ENCODE data around the gene GAP43.
A peak's percentile ranks its signal among the peaks of the same experiment; 100 is the strongest.

The GAP43 gene

GRCh38 chr3:115659253-115660220 is 36.2 kb downstream of the GAP43 start:
- peaks cover 46% of the 10 kb centered on the region for H3K4me1 ChIP-seq (ENCODE audit: insufficient read depth, low read length)
- H3K4me3 ChIP-seq (ENCODE audit: low read length): peak overlapping the region; percentile 55

GRCh38 chr3:115660646-115661337 is 37.5 kb downstream of the GAP43 start:
- H3K4me1 ChIP-seq (ENCODE audit: insufficient read depth, low read length): peaks cover 46% of the 10 kb centered on the region

More at GRCh38 chr3:115659253-115660220, 36.2 kb downstream of the GAP43 start:
- H3K9me3 ChIP-seq (ENCODE audit: low read length): no peaks in the 10 kb centered on the region
- no peak overlapping the region for H2AFZ ChIP-seq (ENCODE audit: low read depth, low read length)
- H3K36me3 ChIP-seq (ENCODE audit: insufficient read depth, low read length): no peaks in the 10 kb centered on the region
- H3K27me3 ChIP-seq (ENCODE audit: insufficient read depth, low read length): no peaks in the 10 kb centered on the region

GRCh38 chr3:115662356-115662755 is 39.0 kb downstream of the GAP43 start:
- Histone ChIP-seq H3K4me1 (ENCODE audit: insufficient read depth, low read length) (peaks cover 40% of the 10 kb centered on the region), H3K9me3 (ENCODE audit: low read length) (no peaks in the 10 kb centered on the region), H2AFZ (ENCODE audit: low read depth, low read length) (no peak overlapping the region), H3K27me3 (ENCODE audit: insufficient read depth, low read length) (no peaks in the 10 kb centered on the region), H3K4me3 (ENCODE audit: low read length) (no peak overlapping the region), H3K36me3 (ENCODE audit: insufficient read depth, low read length) (no peaks in the 10 kb centered on the region)

More at GRCh38 chr3:115660646-115661337, 37.5 kb downstream of the GAP43 start:
- H3K4me3 ChIP-seq (ENCODE audit: low read length): no peak overlapping the region
- no peak overlapping the region for H2AFZ ChIP-seq (ENCODE audit: low read depth, low read length)
- H3K27me3 ChIP-seq (ENCODE audit: insufficient read depth, low read length): no peaks in the 10 kb centered on the region
- H3K9me3 ChIP-seq (ENCODE audit: low read length): no peaks in the 10 kb centered on the region
- H3K36me3 ChIP-seq (ENCODE audit: insufficient read depth, low read length): no peaks in the 10 kb centered on the region

GRCh38 chr3:115663414-115663813 is 40.1 kb downstream of the GAP43 start:
- H3K27me3 ChIP-seq (ENCODE audit: insufficient read depth, low read length): no peaks in the 10 kb centered on the region
- H3K9me3 ChIP-seq (ENCODE audit: low read length): no peaks in the 10 kb centered on the region
- peaks cover 39% of the 10 kb centered on the region for H3K4me1 ChIP-seq (ENCODE audit: insufficient read depth, low read length)
- H3K4me3 ChIP-seq (ENCODE audit: low read length): no peak overlapping the region
- H3K36me3 ChIP-seq (ENCODE audit: insufficient read depth, low read length): no peaks in the 10 kb centered on the region
- H2AFZ ChIP-seq (ENCODE audit: low read depth, low read length): no peak overlapping the region

GRCh38 chr3:115666081-115666480 is 42.8 kb downstream of the GAP43 start:
- no peaks in the 10 kb centered on the region for H3K36me3 ChIP-seq (ENCODE audit: insufficient read depth, low read length)
- no peaks in the 10 kb centered on the region for H3K27me3 ChIP-seq (ENCODE audit: insufficient read depth, low read length)
- no peaks in the 10 kb centered on the region for H3K9me3 ChIP-seq (ENCODE audit: low read length)
- H3K4me1 ChIP-seq (ENCODE audit: insufficient read depth, low read length): peaks cover 18% of the 10 kb centered on the region
- no peak overlapping the region for H3K4me3 ChIP-seq (ENCODE audit: low read length)
- no peak overlapping the region for H2AFZ ChIP-seq (ENCODE audit: low read depth, low read length)

- Histone ChIP-seq H3K36me3 (ENCODE audit: insufficient read depth, low read length) (no peaks in the 10 kb centered on the region), H3K4me3 (ENCODE audit: low read length) (no peak overlapping the region), H3K9me3 (ENCODE audit: low read length) (no peaks in the 10 kb centered on the region), H3K4me1 (ENCODE audit: insufficient read depth, low read length) (peaks cover 18% of the 10 kb centered on the region), H2AFZ (ENCODE audit: low read depth, low read length) (no peak overlapping the region), H3K27me3 (ENCODE audit: insufficient read depth, low read length) (no peaks in the 10 kb centered on the region)
These were observed 43.8 kb downstream of the GAP43 start for GRCh38 chr3:115666920-115667737.

- H3K4me3 ChIP-seq (ENCODE audit: low read length): no peak overlapping the region
- no peaks in the 10 kb centered on the region for H3K9me3 ChIP-seq (ENCODE audit: low read length)
- H3K36me3 ChIP-seq (ENCODE audit: insufficient read depth, low read length): no peaks in the 10 kb centered on the region
- no peaks in the 10 kb centered on the region for H3K27me3 ChIP-seq (ENCODE audit: insufficient read depth, low read length)
- no peak overlapping the region for H2AFZ ChIP-seq (ENCODE audit: low read depth, low read length)
- peaks cover 18% of the 10 kb centered on the region for H3K4me1 ChIP-seq (ENCODE audit: insufficient read depth, low read length)
These were observed 44.4 kb downstream of the GAP43 start for GRCh38 chr3:115667738-115668065.

- Histone ChIP-seq H3K36me3 (ENCODE audit: insufficient read depth, low read length) (no peaks in the 10 kb centered on the region), H2AFZ (ENCODE audit: low read depth, low read length) (no peak overlapping the region), H3K4me1 (ENCODE audit: insufficient read depth, low read length) (peaks cover 8% of the 10 kb centered on the region), H3K27me3 (ENCODE audit: insufficient read depth, low read length) (no peaks in the 10 kb centered on the region), H3K4me3 (ENCODE audit: low read length) (no peak overlapping the region), H3K9me3 (ENCODE audit: low read length) (no peaks in the 10 kb centered on the region)
These were observed 47.6 kb downstream of the GAP43 start for GRCh38 chr3:115670911-115671310.

GRCh38 chr3:115671761-115672455 is 48.6 kb downstream of the GAP43 start:
- Histone ChIP-seq H3K27me3 (ENCODE audit: insufficient read depth, low read length) (no peaks in the 10 kb centered on the region), H3K9me3 (ENCODE audit: low read length) (peaks cover 4% of the 10 kb centered on the region), H3K4me1 (ENCODE audit: insufficient read depth, low read length) (peaks cover 8% of the 10 kb centered on the region), H3K4me3 (ENCODE audit: low read length) (no peak overlapping the region), H3K36me3 (ENCODE audit: insufficient read depth, low read length) (peaks cover 7% of the 10 kb centered on the region), H2AFZ (ENCODE audit: low read depth, low read length) (no peak overlapping the region)

GRCh38 chr3:115673881-115674280 is 50.6 kb downstream of the GAP43 start:
- H3K36me3 ChIP-seq (ENCODE audit: insufficient read depth, low read length): peaks cover 15% of the 10 kb centered on the region
- no peaks in the 10 kb centered on the region for H3K27me3 ChIP-seq (ENCODE audit: insufficient read depth, low read length)
- no peak overlapping the region for H3K4me3 ChIP-seq (ENCODE audit: low read length)
- H2AFZ ChIP-seq (ENCODE audit: low read depth, low read length): no peak overlapping the region
- H3K9me3 ChIP-seq (ENCODE audit: low read length): peaks cover 9% of the 10 kb centered on the region
- no peaks in the 10 kb centered on the region for H3K4me1 ChIP-seq (ENCODE audit: insufficient read depth, low read length)

GRCh38 chr3:115676336-115676735 is 53.0 kb downstream of the GAP43 start:
- peaks cover 9% of the 10 kb centered on the region for H3K9me3 ChIP-seq (ENCODE audit: low read length)
- no peak overlapping the region for H3K4me3 ChIP-seq (ENCODE audit: low read length)
- H3K4me1 ChIP-seq (ENCODE audit: insufficient read depth, low read length): no peaks in the 10 kb centered on the region
- peaks cover 20% of the 10 kb centered on the region for H3K36me3 ChIP-seq (ENCODE audit: insufficient read depth, low read length)
- H2AFZ ChIP-seq (ENCODE audit: low read depth, low read length): no peak overlapping the region
- no peaks in the 10 kb centered on the region for H3K27me3 ChIP-seq (ENCODE audit: insufficient read depth, low read length)

GRCh38 chr3:115680803-115681345 is 57.6 kb downstream of the GAP43 start:
- H3K36me3 ChIP-seq (ENCODE audit: insufficient read depth, low read length): peaks cover 20% of the 10 kb centered on the region
- H2AFZ ChIP-seq (ENCODE audit: low read depth, low read length): no peak overlapping the region
- H3K4me1 ChIP-seq (ENCODE audit: insufficient read depth, low read length): no peaks in the 10 kb centered on the region
- no peaks in the 10 kb centered on the region for H3K27me3 ChIP-seq (ENCODE audit: insufficient read depth, low read length)
- H3K9me3 ChIP-seq (ENCODE audit: low read length): peaks cover 9% of the 10 kb centered on the region
- no peak overlapping the region for H3K4me3 ChIP-seq (ENCODE audit: low read length)

Data from neuron (in vitro differentiated cells).